ENCODE results near the gene MAP4K1. TPM values are rescaled to one million over a fixed set of nuclear protein-coding genes. Genes with fewer than 3 reads are reported as not detected.

Gene MAP4K1
- total RNA-seq, 1 experiment from 2014 or later, result 11.1 TPM

DNA sequence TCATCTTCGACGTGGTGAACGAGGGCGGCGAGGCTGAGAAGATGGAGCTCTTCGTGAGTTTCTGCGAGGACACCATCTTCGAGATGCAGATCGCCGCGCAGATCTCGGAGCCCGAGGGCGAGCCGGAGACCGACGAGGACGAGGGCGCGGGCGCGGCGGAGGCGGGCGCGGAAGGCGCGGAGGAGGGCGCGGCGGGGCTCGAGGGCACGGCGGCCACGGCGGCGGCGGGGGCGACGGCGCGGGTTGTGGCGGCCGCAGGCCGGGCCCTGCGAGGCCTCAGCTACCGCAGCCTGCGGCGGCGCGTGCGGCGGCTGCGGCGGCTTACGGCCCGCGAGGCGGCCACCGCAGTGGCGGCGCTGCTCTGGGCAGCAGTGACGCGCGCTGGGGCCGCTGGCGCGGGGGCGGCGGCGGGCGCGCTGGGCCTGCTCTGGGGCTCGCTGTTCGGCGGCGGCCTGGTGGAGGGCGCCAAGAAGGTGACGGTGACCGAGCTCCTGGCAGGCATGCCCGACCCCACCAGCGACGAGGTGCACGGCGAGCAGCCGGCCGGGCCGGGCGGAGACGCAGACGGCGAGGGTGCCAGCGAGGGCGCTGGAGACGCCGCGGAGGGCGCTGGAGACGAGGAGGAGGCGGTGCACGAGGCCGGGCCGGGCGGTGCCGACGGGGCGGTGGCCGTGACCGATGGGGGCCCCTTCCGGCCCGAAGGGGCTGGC, 52.6 kb downstream of the MAP4K1 start:
- TF ChIP-seq POLR2AphosphoS5 (IDR thresholded peaks at IDR 0.05; ENCODE audit: low read depth, low read length) (peak; percentile 52), SIN3A (IDR thresholded peaks at IDR 0.05; ENCODE audit: borderline replicate concordance, insufficient read depth, low read depth, low read length) (no peak), TCF7L2 (IDR thresholded peaks at IDR 0.05; ENCODE audit: low read depth, low read length) (no peak)
- TF ChIP-seq, protein P1, sequence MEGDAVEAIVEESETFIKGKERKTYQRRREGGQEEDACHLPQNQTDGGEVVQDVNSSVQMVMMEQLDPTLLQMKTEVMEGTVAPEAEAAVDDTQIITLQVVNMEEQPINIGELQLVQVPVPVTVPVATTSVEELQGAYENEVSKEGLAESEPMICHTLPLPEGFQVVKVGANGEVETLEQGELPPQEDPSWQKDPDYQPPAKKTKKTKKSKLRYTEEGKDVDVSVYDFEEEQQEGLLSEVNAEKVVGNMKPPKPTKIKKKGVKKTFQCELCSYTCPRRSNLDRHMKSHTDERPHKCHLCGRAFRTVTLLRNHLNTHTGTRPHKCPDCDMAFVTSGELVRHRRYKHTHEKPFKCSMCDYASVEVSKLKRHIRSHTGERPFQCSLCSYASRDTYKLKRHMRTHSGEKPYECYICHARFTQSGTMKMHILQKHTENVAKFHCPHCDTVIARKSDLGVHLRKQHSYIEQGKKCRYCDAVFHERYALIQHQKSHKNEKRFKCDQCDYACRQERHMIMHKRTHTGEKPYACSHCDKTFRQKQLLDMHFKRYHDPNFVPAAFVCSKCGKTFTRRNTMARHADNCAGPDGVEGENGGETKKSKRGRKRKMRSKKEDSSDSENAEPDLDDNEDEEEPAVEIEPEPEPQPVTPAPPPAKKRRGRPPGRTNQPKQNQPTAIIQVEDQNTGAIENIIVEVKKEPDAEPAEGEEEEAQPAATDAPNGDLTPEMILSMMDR (IDR thresholded peaks at IDR 0.05), result no peak
- TF ChIP-seq, protein P2, sequence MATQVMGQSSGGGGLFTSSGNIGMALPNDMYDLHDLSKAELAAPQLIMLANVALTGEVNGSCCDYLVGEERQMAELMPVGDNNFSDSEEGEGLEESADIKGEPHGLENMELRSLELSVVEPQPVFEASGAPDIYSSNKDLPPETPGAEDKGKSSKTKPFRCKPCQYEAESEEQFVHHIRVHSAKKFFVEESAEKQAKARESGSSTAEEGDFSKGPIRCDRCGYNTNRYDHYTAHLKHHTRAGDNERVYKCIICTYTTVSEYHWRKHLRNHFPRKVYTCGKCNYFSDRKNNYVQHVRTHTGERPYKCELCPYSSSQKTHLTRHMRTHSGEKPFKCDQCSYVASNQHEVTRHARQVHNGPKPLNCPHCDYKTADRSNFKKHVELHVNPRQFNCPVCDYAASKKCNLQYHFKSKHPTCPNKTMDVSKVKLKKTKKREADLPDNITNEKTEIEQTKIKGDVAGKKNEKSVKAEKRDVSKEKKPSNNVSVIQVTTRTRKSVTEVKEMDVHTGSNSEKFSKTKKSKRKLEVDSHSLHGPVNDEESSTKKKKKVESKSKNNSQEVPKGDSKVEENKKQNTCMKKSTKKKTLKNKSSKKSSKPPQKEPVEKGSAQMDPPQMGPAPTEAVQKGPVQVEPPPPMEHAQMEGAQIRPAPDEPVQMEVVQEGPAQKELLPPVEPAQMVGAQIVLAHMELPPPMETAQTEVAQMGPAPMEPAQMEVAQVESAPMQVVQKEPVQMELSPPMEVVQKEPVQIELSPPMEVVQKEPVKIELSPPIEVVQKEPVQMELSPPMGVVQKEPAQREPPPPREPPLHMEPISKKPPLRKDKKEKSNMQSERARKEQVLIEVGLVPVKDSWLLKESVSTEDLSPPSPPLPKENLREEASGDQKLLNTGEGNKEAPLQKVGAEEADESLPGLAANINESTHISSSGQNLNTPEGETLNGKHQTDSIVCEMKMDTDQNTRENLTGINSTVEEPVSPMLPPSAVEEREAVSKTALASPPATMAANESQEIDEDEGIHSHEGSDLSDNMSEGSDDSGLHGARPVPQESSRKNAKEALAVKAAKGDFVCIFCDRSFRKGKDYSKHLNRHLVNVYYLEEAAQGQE (IDR thresholded peaks at IDR 0.05; ENCODE audit: insufficient read depth in 1 of 2, low read depth in 2 of 2, low read length in 1 of 2), result peak in 1 of 2 experiments; percentile 72; a peak in 2 of 4 replicates
- Histone ChIP-seq H3K9me3 (ENCODE audit: control insufficient read depth, insufficient read depth, low read depth, low read length) (no peaks in the 10 kb centered on the region), H3K27me3 (ENCODE audit: control insufficient read depth, insufficient read depth, low read length) (no peaks in the 10 kb centered on the region), H3K27ac (ENCODE audit: low read length) (peak overlapping the region; percentile 32), H3K4me1 (ENCODE audit: control insufficient read depth, insufficient read depth, low read length) (peaks cover 7% of the 10 kb centered on the region; the same call in 1 of the 2 replicates), H3K36me3 (ENCODE audit: control insufficient read depth, insufficient read depth, low read length) (no peaks in the 10 kb centered on the region), H3K4me3 (ENCODE audit: low read depth in 2 of 2, low read length in 2 of 2) (peak overlapping the region; percentile 30 to 43)
- in situ Hi-C loops (cut with HindIII; ENCODE audit: low pct_unique_long_range_greater_than_20kb, low sequenced_read_pairs) (no loop called here), intact Hi-C loops (cut with micrococcal nuclease; ENCODE audit: unreplicated experiment) (no loop called here)
- ChIA-PET CTCF (interaction anchor here (0.6 kb wide), 2 partner anchors 20 to 76 kb away, joined by 3 to 4 read pairs; no protein-coding TSS in a partner anchor), POLR2A (interaction anchor here (0.5 to 1.0 kb wide), 5 partner anchors 15 to 898 kb away, joined by 3 to 12 read pairs (median 4); partner anchors contain the start of gene EIF3K)
- DNase-seq (ENCODE audit: low read depth, low spot score) (no peak), ATAC-seq (peak; percentile 83)
- BruUV-seq (replicated peaks), result no TSS peak

DNA sequence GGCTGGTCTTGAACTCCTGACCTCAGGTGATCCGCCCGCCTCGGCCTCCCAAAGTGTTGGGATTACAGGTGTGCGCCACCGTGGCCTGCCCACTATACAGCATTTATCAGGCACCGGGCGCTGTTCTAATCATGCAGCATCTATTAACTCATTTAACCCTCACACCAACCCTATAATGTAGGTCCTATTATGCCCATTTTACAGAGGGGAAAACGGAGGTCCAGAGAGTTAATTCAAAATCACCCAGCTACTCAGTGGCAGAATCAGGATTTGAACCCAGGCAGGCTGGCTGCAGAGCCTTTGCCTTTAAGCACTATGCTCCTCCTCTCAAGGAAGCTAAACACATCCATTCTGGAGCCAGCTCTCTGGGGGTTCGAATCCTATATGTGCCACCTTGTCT, 54.3 kb downstream of the MAP4K1 start:
- Histone ChIP-seq H3K4me3 (ENCODE audit: low read depth in 2 of 2, low read length in 2 of 2) (no peak overlapping the region), H3K36me3 (ENCODE audit: control insufficient read depth, insufficient read depth, low read length) (no peaks in the 10 kb centered on the region), H3K27ac (ENCODE audit: low read length) (no peak overlapping the region), H3K27me3 (ENCODE audit: control insufficient read depth, insufficient read depth, low read length) (no peaks in the 10 kb centered on the region), H3K4me1 (ENCODE audit: control insufficient read depth, insufficient read depth, low read length) (peaks cover 7% of the 10 kb centered on the region; the same call in 1 of the 2 replicates), H3K9me3 (ENCODE audit: control insufficient read depth, insufficient read depth, low read depth, low read length) (no peaks in the 10 kb centered on the region)
- in situ Hi-C loops (cut with HindIII; ENCODE audit: low pct_unique_long_range_greater_than_20kb, low sequenced_read_pairs), result no loop called here
- intact Hi-C loops (cut with micrococcal nuclease; ENCODE audit: unreplicated experiment), result no loop called here
- no peak for TF ChIP-seq TCF7L2 (IDR thresholded peaks at IDR 0.05; ENCODE audit: low read depth, low read length)
- TF ChIP-seq, protein P2 (IDR thresholded peaks at IDR 0.05; ENCODE audit: insufficient read depth in 1 of 2, low read depth in 2 of 2, low read length in 1 of 2), result no peak
- no peak for TF ChIP-seq SIN3A (IDR thresholded peaks at IDR 0.05; ENCODE audit: borderline replicate concordance, insufficient read depth, low read depth, low read length)
- TF ChIP-seq POLR2AphosphoS5 (IDR thresholded peaks at IDR 0.05; ENCODE audit: low read depth, low read length), result no peak
- TF ChIP-seq, protein P1 (IDR thresholded peaks at IDR 0.05), result no peak
- CTCF ChIA-PET, result interaction anchor here (0.5 to 0.8 kb wide), 2 partner anchors 14 to 71 kb away, joined by 5 to 11 read pairs; no protein-coding TSS in a partner anchor
- DNase-seq (ENCODE audit: low read depth, low spot score) (no peak), ATAC-seq (no peak)
- POLR2A ChIA-PET, result interaction anchor here (0.7 kb wide), 1 partner anchor 94 kb away, joined by 3 read pairs; no protein-coding TSS in a partner anchor
- BruUV-seq (replicated peaks), result no TSS peak
